ENCODE results near the gene MSN.

GRCh38 chrX:65745427-65745826, 78.0 kb downstream of the MSN start:
- TF ChIP-seq ZNF317 (CRISPR knock-in tag; IDR thresholded peaks at IDR 0.05; ENCODE audit: borderline replicate concordance, low read depth) (no peak), CTCF (IDR thresholded peaks at IDR 0.05) (no peak)

Measured in WTC11 (cell line).